ENCODE data around the gene VCL. TPM values are rescaled to one million over a fixed set of nuclear protein-coding genes. Genes with fewer than 3 reads are reported as not detected.
"Not testable (repeated sequence)": the region's sequence is repeated elsewhere in the genome, so short reads cannot be mapped to it uniquely, and the experiment has no call there.

The VCL gene
- total RNA-seq, 2 donors from 2014 or later = 109 to 214 TPM

DNA sequence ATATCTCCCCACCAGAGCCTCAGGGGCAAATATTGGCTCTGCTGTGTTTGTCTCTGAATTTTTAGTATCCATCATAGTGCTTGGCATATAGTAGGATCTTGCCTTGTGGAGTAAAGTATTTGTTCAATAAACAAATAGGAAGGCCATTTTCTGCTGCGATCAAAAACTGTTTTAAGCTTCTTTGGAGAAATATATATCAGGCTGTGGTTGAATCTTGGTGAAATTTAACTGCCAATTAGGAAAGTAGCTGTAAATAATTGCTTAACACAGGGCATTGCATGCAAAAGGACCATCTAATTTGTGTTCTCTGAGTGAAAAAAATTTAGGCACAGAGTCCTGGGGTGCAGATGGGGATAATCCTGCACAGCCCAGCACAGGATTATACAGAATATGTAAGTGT lies 15.1 kb downstream of the VCL start:
- Histone ChIP-seq H3K36me3 (ENCODE audit: control insufficient read depth, insufficient read depth, low read length) (peaks cover 78% of the 10 kb centered on the region), H3K9me3 (ENCODE audit: control insufficient read depth, low read length) (no peaks in the 10 kb centered on the region), H3K4me1 (ENCODE audit: control insufficient read depth, insufficient read depth, low read length) (peaks cover 10% of the 10 kb centered on the region), H3K27ac (ENCODE audit: low read depth, low read length) (no peak overlapping the region), H3K27me3 (ENCODE audit: control insufficient read depth, insufficient read depth, low read length, poor library complexity, severe bottlenecking) (no peaks in the 10 kb centered on the region), H3K4me3 (ENCODE audit: low read length) (no peak overlapping the region), H3K9ac (ENCODE audit: extremely low read depth, low read length, poor library complexity, severe bottlenecking) (no peak overlapping the region)
- WGBS, 2 experiments (ENCODE audit: insufficient coverage in 1 of 2, insufficient read length in 1 of 2) = 78 to 95% methylated on average over 1 of the region's 1 CpG
- peaks cover 22% of the 10 kb centered on the region for H3K4me1 Mint-ChIP-seq
- H3K27ac Mint-ChIP-seq = no peak overlapping the region
- H3K4me3 Mint-ChIP-seq = no peak overlapping the region
- peaks cover 30% of the 10 kb centered on the region for H3K36me3 Mint-ChIP-seq (ENCODE audit: low read depth)
- no peaks in the 10 kb centered on the region for H3K9me3 Mint-ChIP-seq
- no peak for DNase-seq
- no peaks in the 10 kb centered on the region for H3K27me3 Mint-ChIP-seq (ENCODE audit: insufficient read depth)
- TF ChIP-seq, protein P1, sequence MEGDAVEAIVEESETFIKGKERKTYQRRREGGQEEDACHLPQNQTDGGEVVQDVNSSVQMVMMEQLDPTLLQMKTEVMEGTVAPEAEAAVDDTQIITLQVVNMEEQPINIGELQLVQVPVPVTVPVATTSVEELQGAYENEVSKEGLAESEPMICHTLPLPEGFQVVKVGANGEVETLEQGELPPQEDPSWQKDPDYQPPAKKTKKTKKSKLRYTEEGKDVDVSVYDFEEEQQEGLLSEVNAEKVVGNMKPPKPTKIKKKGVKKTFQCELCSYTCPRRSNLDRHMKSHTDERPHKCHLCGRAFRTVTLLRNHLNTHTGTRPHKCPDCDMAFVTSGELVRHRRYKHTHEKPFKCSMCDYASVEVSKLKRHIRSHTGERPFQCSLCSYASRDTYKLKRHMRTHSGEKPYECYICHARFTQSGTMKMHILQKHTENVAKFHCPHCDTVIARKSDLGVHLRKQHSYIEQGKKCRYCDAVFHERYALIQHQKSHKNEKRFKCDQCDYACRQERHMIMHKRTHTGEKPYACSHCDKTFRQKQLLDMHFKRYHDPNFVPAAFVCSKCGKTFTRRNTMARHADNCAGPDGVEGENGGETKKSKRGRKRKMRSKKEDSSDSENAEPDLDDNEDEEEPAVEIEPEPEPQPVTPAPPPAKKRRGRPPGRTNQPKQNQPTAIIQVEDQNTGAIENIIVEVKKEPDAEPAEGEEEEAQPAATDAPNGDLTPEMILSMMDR (conservative IDR thresholded peaks at IDR 0.05) = no peak

DNA sequence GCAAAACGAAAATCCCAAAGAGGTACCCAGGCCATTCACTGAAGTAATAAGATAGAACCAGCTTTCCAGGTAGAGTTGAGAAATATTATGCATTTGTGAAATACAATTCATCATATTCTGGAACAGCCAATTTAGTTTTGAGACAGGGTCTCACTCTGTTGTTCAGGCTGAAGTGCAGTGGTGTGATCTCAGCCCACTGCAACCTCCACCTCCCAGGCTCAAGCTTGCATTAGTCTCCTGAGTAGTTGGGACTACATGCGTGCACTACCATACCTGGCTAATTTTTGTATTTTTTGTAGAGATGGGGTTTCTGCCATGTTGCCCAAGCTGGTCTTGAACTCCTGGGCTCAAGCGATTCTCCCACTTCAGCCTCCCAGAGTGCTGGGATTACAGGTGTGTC lies 16.7 kb downstream of the VCL start:
- not testable (repeated sequence) for H3K27me3 ChIP-seq (ENCODE audit: control insufficient read depth, insufficient read depth, low read length, poor library complexity, severe bottlenecking); H3K4me3 Mint-ChIP-seq; H3K27ac ChIP-seq (ENCODE audit: low read depth, low read length); H3K4me3 ChIP-seq (ENCODE audit: low read length); H3K9me3 Mint-ChIP-seq; H3K9me3 ChIP-seq (ENCODE audit: control insufficient read depth, low read length); H3K9ac ChIP-seq (ENCODE audit: extremely low read depth, low read length, poor library complexity, severe bottlenecking); H3K27me3 Mint-ChIP-seq (ENCODE audit: insufficient read depth); H3K27ac Mint-ChIP-seq; DNase-seq
- Mint-ChIP-seq H3K36me3 (ENCODE audit: low read depth) (peaks cover 28% of the 10 kb centered on the region), H3K4me1 (peaks cover 22% of the 10 kb centered on the region)
- WGBS, 2 experiments (ENCODE audit: insufficient coverage in 1 of 2, insufficient read length in 1 of 2) = 80 to 84% methylated on average over 1 to 3 of the region's 3 CpGs
- Histone ChIP-seq H3K36me3 (ENCODE audit: control insufficient read depth, insufficient read depth, low read length) (peaks cover 82% of the 10 kb centered on the region), H3K4me1 (ENCODE audit: control insufficient read depth, insufficient read depth, low read length) (peaks cover 10% of the 10 kb centered on the region)

DNA sequence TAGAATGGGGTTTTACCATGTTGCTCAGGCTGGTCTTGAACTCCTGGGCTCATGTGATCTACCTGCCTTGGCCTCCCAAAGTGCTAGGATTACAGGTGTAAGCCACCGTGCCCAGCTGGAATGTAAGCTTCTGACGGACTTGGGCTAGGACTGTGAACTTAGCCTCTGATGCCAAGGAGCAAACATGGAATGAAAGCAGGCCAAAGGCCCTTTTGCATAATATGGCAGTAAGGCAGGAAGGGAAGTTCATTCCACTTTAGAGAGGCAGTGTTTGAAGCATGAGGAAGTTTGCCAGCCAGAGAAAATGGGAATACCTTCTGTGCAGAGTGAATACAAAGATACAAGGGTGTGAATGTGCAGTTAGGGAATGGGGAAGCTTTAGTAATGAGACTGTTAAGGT lies 20.3 kb downstream of the VCL start:
- H3K4me3 Mint-ChIP-seq = no peak overlapping the region
- H3K4me1 ChIP-seq (ENCODE audit: control insufficient read depth, insufficient read depth, low read length) = peaks cover 3% of the 10 kb centered on the region
- no peaks in the 10 kb centered on the region for H3K27me3 ChIP-seq (ENCODE audit: control insufficient read depth, insufficient read depth, low read length, poor library complexity, severe bottlenecking)
- peaks cover 12% of the 10 kb centered on the region for H3K27me3 Mint-ChIP-seq (ENCODE audit: insufficient read depth)
- peaks cover 19% of the 10 kb centered on the region for H3K4me1 Mint-ChIP-seq
- peaks cover 83% of the 10 kb centered on the region for H3K36me3 ChIP-seq (ENCODE audit: control insufficient read depth, insufficient read depth, low read length)
- TF ChIP-seq, protein P1 (conservative IDR thresholded peaks at IDR 0.05) = no peak
- H3K27ac ChIP-seq (ENCODE audit: low read depth, low read length) = no peak overlapping the region
- 84 to 97% methylated on average over 2 of the region's 2 CpGs for WGBS, 2 experiments (ENCODE audit: insufficient coverage in 1 of 2, insufficient read length in 1 of 2)
- H3K9ac ChIP-seq (ENCODE audit: extremely low read depth, low read length, poor library complexity, severe bottlenecking) = no peak overlapping the region
- no peaks in the 10 kb centered on the region for H3K9me3 Mint-ChIP-seq
- no peak overlapping the region for H3K4me3 ChIP-seq (ENCODE audit: low read length)
- DNase-seq = no peak
- H3K9me3 ChIP-seq (ENCODE audit: control insufficient read depth, low read length) = no peaks in the 10 kb centered on the region
- no peak overlapping the region for H3K27ac Mint-ChIP-seq
- peaks cover 33% of the 10 kb centered on the region for H3K36me3 Mint-ChIP-seq (ENCODE audit: low read depth)
